Measurements from ENCODE around the gene BLID.
A peak's percentile ranks its signal among the peaks of the same experiment; 100 is the strongest.

BLID gene

GRCh38 chr11:122096272-122097112, 19.5 kb downstream of the BLID start:
- no peaks in the 10 kb centered on the region for H3K9me3 ChIP-seq (ENCODE audit: severe bottlenecking)
- no peaks in the 10 kb centered on the region for H3K27me3 ChIP-seq (ENCODE audit: insufficient read depth, poor library complexity, severe bottlenecking)
- ATAC-seq (ENCODE audit: low read depth): no peak
- peak overlapping the region; percentile 52 for H3K27ac ChIP-seq (ENCODE audit: poor library complexity, severe bottlenecking)
- DNase-seq (ENCODE audit: low spot score): no peak
- peaks cover 24% of the 10 kb centered on the region for H3K4me1 ChIP-seq (ENCODE audit: insufficient read depth, poor library complexity, severe bottlenecking)
- no peak for TF ChIP-seq CTCF (IDR thresholded peaks at IDR 0.05; ENCODE audit: poor library complexity, severe bottlenecking)
- no peak overlapping the region for H3K4me3 ChIP-seq (ENCODE audit: severe bottlenecking)
- H3K36me3 ChIP-seq (ENCODE audit: low read depth): peaks cover 92% of the 10 kb centered on the region

DNA sequence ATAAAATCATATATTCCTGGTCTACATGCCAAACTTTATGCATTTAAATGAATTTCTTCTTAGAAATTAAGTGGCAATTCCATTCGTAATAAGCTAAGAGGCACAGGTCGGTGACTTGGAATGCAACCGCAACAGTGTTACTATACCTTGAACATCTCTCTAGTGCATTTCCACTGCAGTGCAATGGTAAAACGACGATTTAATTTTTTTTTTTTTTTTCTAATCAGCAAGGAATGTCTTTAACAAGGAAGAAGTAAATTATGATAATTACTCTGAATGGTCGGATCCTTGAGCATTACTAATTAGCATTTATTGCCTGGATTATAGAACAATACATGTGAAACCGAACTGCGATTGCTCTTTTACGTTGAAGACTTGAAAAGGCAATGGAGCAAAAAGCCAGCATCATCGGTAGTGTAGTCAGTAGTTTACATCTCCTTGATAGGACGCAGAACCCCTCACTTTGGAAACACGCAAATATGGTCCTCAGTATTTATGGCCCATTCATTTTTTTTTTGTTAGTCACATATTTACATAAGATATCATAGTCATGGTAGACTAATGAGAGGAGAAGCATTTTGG, 20.2 kb downstream of the BLID start:
- Histone ChIP-seq H3K4me1 (ENCODE audit: insufficient read depth, poor library complexity, severe bottlenecking) (peaks cover 24% of the 10 kb centered on the region), H3K4me3 (ENCODE audit: severe bottlenecking) (no peak overlapping the region), H3K27me3 (ENCODE audit: insufficient read depth, poor library complexity, severe bottlenecking) (no peaks in the 10 kb centered on the region), H3K9me3 (ENCODE audit: severe bottlenecking) (no peaks in the 10 kb centered on the region), H3K27ac (ENCODE audit: poor library complexity, severe bottlenecking) (no peak overlapping the region), H3K36me3 (ENCODE audit: low read depth) (peaks cover 92% of the 10 kb centered on the region)
- DNase-seq (ENCODE audit: low spot score): no peak
- no peak for ATAC-seq (ENCODE audit: low read depth)
- TF ChIP-seq CTCF (IDR thresholded peaks at IDR 0.05; ENCODE audit: poor library complexity, severe bottlenecking): no peak

- ATAC-seq (ENCODE audit: low read depth): no peak
- no peak for DNase-seq (ENCODE audit: low spot score)
Measured at GRCh38 chr11:122094836-122095235, 21.2 kb downstream of the BLID start.

DNA sequence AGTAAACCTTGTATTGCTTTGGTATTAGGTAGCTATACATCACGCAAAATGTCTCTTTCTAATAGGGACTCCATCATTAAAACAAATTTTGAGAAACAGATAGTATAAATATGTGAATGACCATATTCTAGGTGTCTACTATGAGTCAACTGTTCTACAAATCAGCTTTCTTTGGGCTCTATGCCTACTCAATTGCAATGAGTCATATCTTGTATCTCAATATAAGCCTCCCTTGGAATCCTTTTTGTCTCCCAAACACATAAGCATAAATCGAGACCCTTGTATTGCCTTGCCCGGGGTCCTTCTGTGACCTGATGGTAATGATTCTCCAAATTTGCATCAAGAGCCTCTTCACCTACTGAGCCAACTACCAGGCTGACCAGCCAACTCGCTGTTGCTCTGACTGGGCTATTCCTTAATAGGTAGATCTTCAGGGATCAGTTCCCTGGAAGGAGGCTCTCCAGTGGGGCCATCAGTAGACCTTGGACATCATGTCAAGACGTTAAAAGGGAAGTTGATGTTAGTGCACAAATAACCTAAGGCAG, 22.2 kb downstream of the BLID start:
- Histone ChIP-seq H3K27me3 (ENCODE audit: insufficient read depth, poor library complexity, severe bottlenecking) (no peaks in the 10 kb centered on the region), H3K27ac (ENCODE audit: poor library complexity, severe bottlenecking) (no peak overlapping the region), H3K4me1 (ENCODE audit: insufficient read depth, poor library complexity, severe bottlenecking) (peaks cover 12% of the 10 kb centered on the region), H3K4me3 (ENCODE audit: severe bottlenecking) (no peak overlapping the region), H3K36me3 (ENCODE audit: low read depth) (peaks cover 85% of the 10 kb centered on the region), H3K9me3 (ENCODE audit: severe bottlenecking) (no peaks in the 10 kb centered on the region)
- no peak for TF ChIP-seq CTCF (IDR thresholded peaks at IDR 0.05; ENCODE audit: poor library complexity, severe bottlenecking)
- no peak for DNase-seq (ENCODE audit: low spot score)
- ATAC-seq (ENCODE audit: low read depth): peak; percentile 38; the same call in 1 of the 3 replicates

More at GRCh38 chr11:122094836-122095235, 21.2 kb downstream of the BLID start:
- H3K36me3 ChIP-seq (ENCODE audit: low read depth): peaks cover 95% of the 10 kb centered on the region
- no peak for TF ChIP-seq CTCF (IDR thresholded peaks at IDR 0.05; ENCODE audit: poor library complexity, severe bottlenecking)
- H3K9me3 ChIP-seq (ENCODE audit: severe bottlenecking): no peaks in the 10 kb centered on the region
- H3K4me3 ChIP-seq (ENCODE audit: severe bottlenecking): no peak overlapping the region
- H3K27me3 ChIP-seq (ENCODE audit: insufficient read depth, poor library complexity, severe bottlenecking): no peaks in the 10 kb centered on the region
- H3K4me1 ChIP-seq (ENCODE audit: insufficient read depth, poor library complexity, severe bottlenecking): peaks cover 20% of the 10 kb centered on the region
- H3K27ac ChIP-seq (ENCODE audit: poor library complexity, severe bottlenecking): no peak overlapping the region
